GM12892 (cell line): ENCODE results near the gene TTC9B.

Source experiments
- POLR2A ChIP-seq: IDR thresholded peaks from 2 replicates; pipeline ENCODE4 v1.6.1; 2011; ENCODE audit warnings: low read depth, low read length, control low read depth
- POLR2AphosphoS5 ChIP-seq: IDR thresholded peaks from 2 replicates; pipeline ENCODE4 v1.6.1; 2011; ENCODE audit warnings: low read depth, low read length, control low read depth
- TAF1 ChIP-seq: IDR thresholded peaks from 2 replicates; pipeline ENCODE4 v1.6.1; 2011; ENCODE audit warnings: low read depth, mild to moderate bottlenecking, control low read depth, low read length, borderline replicate concordance

DNA sequence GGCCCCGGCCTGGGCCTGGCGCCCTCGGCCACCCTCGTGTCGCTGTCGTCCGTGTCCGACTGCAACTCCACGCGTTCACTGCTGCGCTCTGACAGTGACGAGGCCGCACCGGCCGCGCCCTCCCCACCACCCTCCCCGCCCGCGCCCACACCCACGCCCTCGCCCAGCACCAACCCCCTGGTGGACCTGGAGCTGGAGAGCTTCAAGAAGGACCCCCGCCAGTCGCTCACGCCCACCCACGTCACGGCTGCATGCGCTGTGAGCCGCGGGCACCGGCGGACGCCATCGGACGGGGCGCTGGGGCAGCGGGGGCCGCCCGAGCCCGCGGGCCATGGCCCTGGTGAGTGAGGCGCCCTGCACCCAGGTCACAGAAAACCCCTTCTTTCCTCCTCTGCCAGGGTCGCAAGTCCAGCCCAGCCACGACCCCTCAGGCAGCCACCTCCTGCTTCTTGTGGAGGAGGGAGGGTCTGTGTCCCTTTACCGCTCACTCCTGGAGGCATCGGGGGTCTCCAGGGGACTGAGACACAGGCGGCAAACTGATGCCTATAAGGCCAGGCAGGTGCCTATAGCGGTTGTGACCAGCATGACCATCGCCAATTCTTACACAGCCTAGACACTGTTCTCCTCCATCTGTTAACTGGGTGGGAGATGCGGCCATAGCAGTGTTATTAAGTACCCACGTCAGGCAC, 4.2 kb downstream of the TTC9B start:
- TF ChIP-seq POLR2A: no peak
- TF ChIP-seq TAF1: no peak
- no peak for TF ChIP-seq POLR2AphosphoS5
